A549 (cell line): ENCODE results near the gene CBFA2T3. TPM values are rescaled to one million over a fixed set of nuclear protein-coding genes. Genes with fewer than 3 reads are reported as not detected.
A peak's percentile ranks its signal among the peaks of the same experiment; 100 is the strongest.
"Not testable (repeated sequence)": the region's sequence is repeated elsewhere in the genome, so short reads cannot be mapped to it uniquely, and the experiment has no call there.

Source experiments
- ATAC-seq, 2 experiments: fragments of 200-7000 bp in 1 of 2; fragments of >200 bp in 1 of 2; cut with Nextera tagmentation in 1 of 2; cut with Tn5 transposase in 1 of 2; 3 replicates each; pipeline versions ENCODE4 v1.8.0 to v1.9.1; 2018 to 2020; ENCODE audit warnings: mild to moderate bottlenecking in 1 of 2, moderate library complexity in 1 of 2
- CTCF ChIA-PET: fragments of 300-600 bp; sonication (Branson Sonifier 250); formaldehyde crosslinking; extraction: SDS; loops from one replicate; lab custom pipeline; 2021; ENCODE audit warnings: antibody characterized with exemption, inconsistent platforms; lab: Yijun Ruan, JAX
- POLR2A ChIA-PET: fragments of 350-600 bp; formaldehyde crosslinking; extraction: SDS; loops from one replicate; lab custom pipeline; 2021; ENCODE audit warnings: antibody characterized with exemption, inconsistent platforms; lab: Yijun Ruan, JAX
- DNase-seq, 2 experiments: peaks; one replicate each; pipeline versions ENCODE4 v3.0.0 to v3.0.0-alpha.2; 2011 to 2016; ENCODE audit warnings: low read depth in 1 of 2, low spot score in 1 of 2
- FAIRE-seq: peaks from 2 replicates; lab custom pipeline; 2011; peaks lifted over from hg19 to GRCh38; lab: Jason Lieb, UNC
- H3K27ac ChIP-seq, 2 experiments: fragments of >200 bp; sonication (Bioruptor Twin); formaldehyde crosslinking; 3 replicates each; pipeline ENCODE4 v1.5.1; 2016 to 2017
- H3K4me1 ChIP-seq: fragments of >200 bp; sonication (Bioruptor Twin); formaldehyde crosslinking; 3 replicates; pipeline ENCODE4 v1.6.1; 2016
- H3K4me2 ChIP-seq: fragments of >200 bp; sonication (Bioruptor Twin); formaldehyde crosslinking; 3 replicates; pipeline ENCODE4 v1.6.1; 2016
- H3K4me3 ChIP-seq: fragments of >200 bp; sonication (Bioruptor Twin); formaldehyde crosslinking; 3 replicates; pipeline ENCODE4 v1.5.1; 2016
- H3K9me3 ChIP-seq: fragments of >200 bp; sonication (Bioruptor Twin); formaldehyde crosslinking; 3 replicates; pipeline ENCODE4 v1.6.1; 2016
- CBX8 ChIP-seq: fragments of 200-600 bp; sonication (generic); IDR thresholded peaks from 2 replicates; pipeline ENCODE4 v1.6.1; 2016
- CHD4 ChIP-seq: fragments of 200-600 bp; sonication (generic); IDR thresholded peaks from 2 replicates; pipeline ENCODE4 v1.6.1; 2016; ENCODE audit warnings: antibody characterized with exemption, mild to moderate bottlenecking, borderline replicate concordance
- EHMT2 ChIP-seq: fragments of 200-600 bp; sonication (generic); IDR thresholded peaks from 2 replicates; pipeline ENCODE4 v1.6.1; 2016; ENCODE audit warnings: antibody characterized with exemption, low read depth, mild to moderate bottlenecking, moderate library complexity
- EP300 ChIP-seq, 2 experiments: fragments of >200 bp; sonication (Bioruptor Twin); formaldehyde crosslinking; IDR thresholded peaks; 2 replicates in 1 of 2; 3 replicates in 1 of 2; pipeline ENCODE4 v1.6.1; 2016 to 2017
- JUN ChIP-seq, 2 experiments: fragments of >200 bp; sonication (Bioruptor Twin); formaldehyde crosslinking; IDR thresholded peaks; 2 replicates in 1 of 2; 3 replicates in 1 of 2; pipeline ENCODE4 v1.6.1; 2016 to 2017
- MAZ ChIP-seq: fragments of 150-350 bp; IDR thresholded peaks from 2 replicates; pipeline ENCODE4 v1.6.1; 2014; ENCODE audit warnings: antibody characterized with exemption, low read depth, low read length, borderline replicate concordance
- MYC ChIP-seq: IDR thresholded peaks from 2 replicates; pipeline ENCODE4 v1.6.1; 2012; ENCODE audit warnings: mild to moderate bottlenecking, inconsistent platforms, low read length, improper control_type of control experiment, borderline replicate concordance
- NPAS2 ChIP-seq: fragments of 250-450 bp; sonication (Bioruptor Pico); IDR thresholded peaks from 2 replicates; pipeline ENCODE4 v1.8.0; 2022; ENCODE audit warnings: mild to moderate bottlenecking, moderate library complexity, borderline replicate concordance
- NR3C1 ChIP-seq: fragments of >200 bp; sonication (Bioruptor Twin); formaldehyde crosslinking; IDR thresholded peaks from 3 replicates; pipeline ENCODE4 v1.6.1; 2017
- PHF8 ChIP-seq: fragments of 200-600 bp; sonication (generic); IDR thresholded peaks from 2 replicates; pipeline ENCODE4 v1.6.1; 2016; ENCODE audit warnings: low read depth, mild to moderate bottlenecking, antibody characterized with exemption, moderate library complexity, borderline replicate concordance
- REST ChIP-seq: fragments of 200-600 bp; sonication (generic); IDR thresholded peaks from 2 replicates; pipeline ENCODE4 v1.6.1; 2016; ENCODE audit warnings: antibody characterized with exemption, mild to moderate bottlenecking, moderate library complexity
- USF2 ChIP-seq: fragments of 450-650 bp; IDR thresholded peaks from 2 replicates; pipeline ENCODE4 v1.6.1; 2014; ENCODE audit warnings: antibody characterized with exemption
- ZC3H11A ChIP-seq: fragments of 450-650 bp; IDR thresholded peaks from 2 replicates; pipeline ENCODE4 v1.6.1; 2014; ENCODE audit warnings: antibody characterized with exemption, mild to moderate bottlenecking
- ZSCAN20 ChIP-seq: fragments of 250-450 bp; sonication (Bioruptor Pico); IDR thresholded peaks from 2 replicates; pipeline ENCODE4 v1.8.0; 2022; ENCODE audit warnings: mild to moderate bottlenecking, moderate library complexity
- whole genome bisulfite sequencing: methylation state at CpG from one replicate; pipeline ENCODE4 v1.1.6; 2017; ENCODE audit errors: missing lambda C conversion rate; 5-methylcytosine and 5-hydroxymethylcytosine counted together
- polyA plus RNA-seq, 4 experiments: library from polyadenylated mRNA; depleted of rRNA in 3 of 4; stranded (reverse); fragments of >200 nt; fragmentation: RNase III in 1 of 4; extraction: RNeasy Plus Mini Kit Qiagen cat#74134 plus additional on column Dnase treatment in 1 of 4; gene quantifications; 2 replicates in 3 of 4; 3 replicates in 1 of 4; pipeline ENCODE4 v1.2.3, GENCODE V29; 2011 to 2017

Gene CBFA2T3
- polyA plus RNA-seq, 2 of the 4 experiments (the other 2 are of a cell fraction), result 0.08 TPM; not detected in 1

- TF ChIP-seq MYC, result no peak
- no peak for TF ChIP-seq MAZ
These were observed 57.1 kb downstream of the CBFA2T3 start (continued) for GRCh38 chr16:88919936-88920335.

- FAIRE-seq, H3K9me3 ChIP-seq, H3K4me3 ChIP-seq, H3K4me1 ChIP-seq, H3K4me2 ChIP-seq, POLR2A ChIA-PET, CTCF ChIA-PET, H3K27ac ChIP-seq, DNase-seq, ATAC-seq: not testable (repeated sequence)
- 83% methylated on average over 8 of the region's 8 CpGs for WGBS
These were observed 58.1 kb downstream of the CBFA2T3 start for GRCh38 chr16:88918896-88919295.

- Histone ChIP-seq H3K4me3 (no peak overlapping the region), H3K9me3 (no peaks in the 10 kb centered on the region), H3K4me2 (no peak overlapping the region), H3K4me1 (no peaks in the 10 kb centered on the region), H3K27ac (peak overlapping the region in 1 of 2 experiments; percentile 2; a peak in 1 of 6 replicates)
- WGBS, result 77% methylated on average over 13 of the region's 19 CpGs
- no peak for FAIRE-seq
- no peak for ATAC-seq
- no peak for DNase-seq
- ChIA-PET CTCF (no interaction called here), POLR2A (no interaction called here)
- no peak for TF ChIP-seq EP300 (IDR thresholded peaks at IDR 0.05)
- TF ChIP-seq CHD4, result no peak
- TF ChIP-seq NPAS2 (CRISPR knock-in tag), result no peak
- TF ChIP-seq JUN (IDR thresholded peaks at IDR 0.05), result no peak
- TF ChIP-seq EHMT2, result no peak
- no peak for TF ChIP-seq NR3C1
- no peak for TF ChIP-seq ZSCAN20
- TF ChIP-seq ZC3H11A, result no peak
- TF ChIP-seq PHF8, result no peak
- TF ChIP-seq CBX8, result no peak
- TF ChIP-seq REST, result no peak
These were observed 58.9 kb downstream of the CBFA2T3 start for GRCh38 chr16:88917915-88918627.

GRCh38 chr16:88917146-88917914, 59.7 kb downstream of the CBFA2T3 start:
- no peaks in the 10 kb centered on the region for H3K9me3 ChIP-seq
- no peak for TF ChIP-seq USF2
- TF ChIP-seq, all 56 proteins: peak for 0
- Histone ChIP-seq H3K4me1 (no peaks in the 10 kb centered on the region), H3K4me3 (no peak overlapping the region), H3K27ac (no peak overlapping the region), H3K4me2 (no peak overlapping the region)
- no peak for ATAC-seq
- WGBS, result 77% methylated on average over 30 of the region's 30 CpGs
- ChIA-PET POLR2A (no interaction called here), CTCF (no interaction called here)
- no peak for DNase-seq
- FAIRE-seq, result no peak
